H1 (cell line): Measurements from ENCODE around the gene CDCP1. TPM values are rescaled to one million over a fixed set of nuclear protein-coding genes. Genes with fewer than 3 reads are reported as not detected.

Experiments
- ATF3 ChIP-seq: IDR thresholded peaks from 2 replicates; pipeline ENCODE4 v1.6.1; 2011; ENCODE audit warnings: low read depth, mild to moderate bottlenecking, low read length; ENCODE audit not compliant: insufficient read depth
- CHD1 ChIP-seq: IDR thresholded peaks from 2 replicates; pipeline ENCODE4 v1.6.1; 2012; ENCODE audit warnings: low read depth, low read length, improper control_type of control experiment
- E2F6 ChIP-seq: IDR thresholded peaks from 2 replicates; pipeline ENCODE4 v1.6.1; 2012; ENCODE audit warnings: inconsistent platforms
- EGR1 ChIP-seq: IDR thresholded peaks from 2 replicates; pipeline ENCODE4 v1.6.1; 2011; ENCODE audit warnings: low read depth, low read length, borderline replicate concordance
- KDM4A ChIP-seq: IDR thresholded peaks from one replicate; pipeline ENCODE4 v1.7.1; 2012; ENCODE audit warnings: low read depth, mild to moderate bottlenecking, moderate library complexity, low read length, inconsistent platforms; ENCODE audit not compliant: severe bottlenecking
- RFX5 ChIP-seq: IDR thresholded peaks from 2 replicates; pipeline ENCODE4 v1.6.1; 2011; ENCODE audit warnings: low read depth, low read length, improper control_type of control experiment, borderline replicate concordance
- polyA plus RNA-seq, 7 experiments: library from polyadenylated mRNA; depleted of rRNA in 3 of 7; stranded (reverse) in 5 of 7; unstranded in 2 of 7; fragments of >200 nt in 5 of 7; fragments of 200-250 nt in 2 of 7; gene quantifications; 1 replicate in 5 of 7; 2 replicates in 1 of 7; 4 replicates in 1 of 7; pipeline versions ENCODE4 v1.2.1 to v1.2.3, GENCODE V29; 2011 to 2013; ENCODE audit warnings: missing spikeins in 2 of 7, mixed read lengths in 2 of 7
- total RNA-seq: library from RNA; stranded (reverse); fragmentation: NEBNext Ultra II Directional; extraction: Animal tissue kit (Norgen Biotek cat#: 25700); gene quantifications from 2 replicates; pipeline ENCODE4 v1.2.1, GENCODE V29; 2021

CDCP1 gene
- total and polyA plus RNA-seq, 2 of the 8 experiments (the other 6 are each of a cell fraction or from before 2014, with no cell fraction given), result 10.0 to 23.3 TPM

- TF ChIP-seq E2F6 (no peak), RFX5 (no peak), ATF3 (no peak), EGR1 (no peak), KDM4A (no peak), CHD1 (no peak)
- TF ChIP-seq, all 59 proteins: peak for 0
Measured at GRCh38 chr3:45055032-45055410, 91.2 kb downstream of the CDCP1 start (continued).
